Gastroesophageal sphincter (tissue), 3 donors: ENCODE measurements around the gene PARD3B.

Experiments used
- CTCF ChIP-seq, 4 experiments: fragments of 200-600 bp in 2 of 4; fragments of 450-650 bp in 2 of 4; sonication (generic) in 1 of 4; IDR thresholded peaks; one replicate each; pipeline ENCODE4 v1.5.1; 2017 to 2019; ENCODE audit warnings: antibody characterized with exemption in 4 of 4, mild to moderate bottlenecking in 2 of 4, moderate library complexity in 2 of 4
- EP300 ChIP-seq: sonication (generic); formaldehyde crosslinking; IDR thresholded peaks from one replicate; pipeline ENCODE4 v1.6.1; 2017; ENCODE audit warnings: antibody characterized with exemption, mild to moderate bottlenecking
- POLR2A ChIP-seq, 2 donors: fragments of 450-650 bp; IDR thresholded peaks; one replicate each; pipeline ENCODE4 v1.6.1; 2017; ENCODE audit warnings: antibody characterized with exemption in 2 of 2, mild to moderate bottlenecking in 2 of 2, moderate library complexity in 1 of 2
- POLR2AphosphoS5 ChIP-seq: sonication (generic); formaldehyde crosslinking; IDR thresholded peaks from one replicate; pipeline ENCODE4 v1.6.1; 2017; ENCODE audit warnings: antibody characterized with exemption

GRCh38 chr2:205633994-205634393 is 1088.7 kb downstream of the PARD3B start:
- TF ChIP-seq CTCF (IDR thresholded peaks at IDR 0.05) (no peak), POLR2AphosphoS5 (no peak), EP300 (no peak), POLR2A (IDR thresholded peaks at IDR 0.05) (no peak)
